ENCODE results near the gene RHBG.
"Not testable (repeated sequence)": the region's sequence is repeated elsewhere in the genome, so short reads cannot be mapped to it uniquely, and the experiment has no call there.

RHBG gene

GRCh38 chr1:156360534-156360933, 8.5 kb upstream of the RHBG start:
- no peak overlapping the region for H3K4me3 ChIP-seq (replicated peaks in 1 of 2; ENCODE audit: low read depth in 2 of 2, low read length in 2 of 2)
- DNase-seq (ENCODE audit: low read depth in 2 of 2), result no peak
- no peak for TF ChIP-seq CTCF (IDR thresholded peaks at IDR 0.05; ENCODE audit: low read depth, low read length)

- no peak overlapping the region for H3K4me3 ChIP-seq (replicated peaks in 1 of 2; ENCODE audit: low read depth in 2 of 2, low read length in 2 of 2)
- DNase-seq (ENCODE audit: low read depth in 2 of 2), result no peak
- no peak for TF ChIP-seq CTCF (IDR thresholded peaks at IDR 0.05; ENCODE audit: low read depth, low read length)
Observed at GRCh38 chr1:156365754-156366153, 3.3 kb upstream of the RHBG start.

DNA sequence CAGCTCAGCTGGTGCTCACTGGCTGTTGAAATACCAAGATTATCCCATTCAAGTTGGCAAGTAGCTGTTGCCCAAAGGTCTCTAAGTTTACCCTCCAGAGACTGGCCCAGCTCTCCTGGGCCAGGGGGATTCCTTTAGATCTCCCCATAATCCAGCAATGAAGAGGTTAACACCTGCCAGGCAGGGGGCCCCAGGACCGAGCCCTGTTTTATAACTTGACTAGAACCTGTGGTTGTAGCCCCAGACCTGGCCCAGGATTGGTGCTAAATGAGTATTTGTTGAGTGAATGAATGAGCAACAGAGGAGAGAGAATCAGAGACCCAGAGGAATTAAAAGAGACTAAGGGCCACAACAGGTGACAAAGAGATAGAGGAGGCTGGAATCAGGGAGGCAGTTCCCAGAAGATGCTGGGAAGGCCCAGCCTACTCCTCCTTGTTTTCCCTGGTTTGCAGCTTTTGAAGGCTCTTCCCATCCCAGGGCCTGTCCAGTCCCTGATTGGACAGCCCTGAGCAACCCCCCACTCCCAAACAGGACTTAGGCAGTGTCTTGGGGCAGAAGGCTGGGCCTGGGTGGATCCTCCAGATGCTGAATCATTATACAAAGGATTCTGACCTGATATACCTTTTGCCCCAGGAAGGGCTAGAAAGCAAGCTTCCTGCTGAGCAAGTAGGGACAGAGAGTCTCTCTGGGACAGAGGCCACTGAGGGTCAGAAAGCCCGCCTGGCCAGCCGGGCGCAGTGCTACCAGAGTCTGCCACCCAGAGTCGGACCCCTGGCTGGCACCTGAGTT, 2.4 kb upstream of the RHBG start:
- no peak for DNase-seq (ENCODE audit: low read depth in 2 of 2)
- TF ChIP-seq CTCF (IDR thresholded peaks at IDR 0.05; ENCODE audit: low read depth, low read length), result no peak
- no peak overlapping the region for H3K4me3 ChIP-seq (replicated peaks in 1 of 2; ENCODE audit: low read depth in 2 of 2, low read length in 2 of 2)

DNA sequence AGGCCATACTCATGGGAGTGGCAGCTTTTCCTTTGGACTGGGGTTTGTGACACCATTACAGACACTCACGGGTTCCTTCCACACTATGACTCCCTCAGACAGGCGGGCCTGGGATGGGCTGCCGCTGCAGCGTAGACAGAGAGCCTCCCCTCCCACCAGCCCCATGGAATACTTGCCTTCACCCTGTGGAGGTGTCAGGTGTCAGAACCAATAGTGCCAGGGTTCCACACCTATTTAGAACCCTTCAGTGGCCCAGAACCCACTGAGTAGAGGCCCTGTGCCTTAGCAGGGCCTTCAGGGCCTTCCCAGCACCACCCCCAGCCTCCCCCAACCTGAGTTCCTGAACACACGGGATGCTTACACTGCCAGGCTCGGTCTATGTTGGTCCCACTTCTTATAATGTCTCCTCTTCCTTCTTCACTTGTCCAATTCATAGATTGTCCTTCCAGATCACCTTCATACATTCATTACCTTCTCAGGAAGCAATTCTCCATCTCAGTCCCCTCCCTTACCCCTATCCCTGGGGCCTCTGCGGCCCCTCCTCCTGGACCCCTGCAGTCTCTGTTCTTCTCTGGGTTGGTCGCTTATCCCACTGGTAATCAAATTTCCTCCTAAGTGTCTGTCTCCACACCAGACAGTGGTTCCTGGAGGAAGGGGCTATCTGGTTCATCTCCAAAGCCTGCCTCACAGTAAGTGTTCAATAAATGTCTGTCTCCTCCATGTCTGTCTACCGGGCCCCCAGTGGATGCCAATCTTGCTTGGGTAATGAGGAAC, 1.4 kb upstream of the RHBG start:
- no peak for DNase-seq (ENCODE audit: low read depth in 2 of 2)
- H3K4me3 ChIP-seq (replicated peaks in 1 of 2; ENCODE audit: low read depth in 2 of 2, low read length in 2 of 2), result no peak overlapping the region
- TF ChIP-seq CTCF (IDR thresholded peaks at IDR 0.05; ENCODE audit: low read depth, low read length), result no peak

GRCh38 chr1:156368157-156368658, 803 bp upstream of the RHBG start:
- no peak overlapping the region for H3K4me3 ChIP-seq (replicated peaks in 1 of 2; ENCODE audit: low read depth in 2 of 2, low read length in 2 of 2)
- no peak for DNase-seq (ENCODE audit: low read depth in 2 of 2)
- no peak for TF ChIP-seq CTCF (IDR thresholded peaks at IDR 0.05; ENCODE audit: low read depth, low read length)

- not testable (repeated sequence) for H3K4me3 ChIP-seq (replicated peaks in 1 of 2; ENCODE audit: low read depth in 2 of 2, low read length in 2 of 2); DNase-seq (ENCODE audit: low read depth in 2 of 2)
Observed at GRCh38 chr1:156369685-156370286, 775 bp downstream of the RHBG start.
